CD4-positive, alpha-beta T cell treated with Interleukin-6 at 100 ng/mL for 8 hours (primary cell): ENCODE data around the gene TLX1.
A peak's percentile ranks its signal among the peaks of the same experiment; 100 is the strongest.

Experiments
- DNase-seq: peaks from one replicate; pipeline ENCODE4 v3.0.0-alpha.2; 2020; ENCODE audit warnings: mixed read lengths, low spot score

Gene TLX1

GRCh38 chr10:101130984-101131961 lies at the start of gene TLX1:
Gene TLX1 (plus strand): TSS chr10:101131300. CDS start chr10:101131542, 242 bp downstream.
- no peak for DNase-seq

GRCh38 chr10:101085846-101086245 lies 45.3 kb upstream of the TLX1 start:
- DNase-seq = no peak

- no peak for DNase-seq
These were observed 43.7 kb upstream of the TLX1 start for GRCh38 chr10:101087376-101087775.

GRCh38 chr10:101087965-101088364 lies 43.1 kb upstream of the TLX1 start:
- no peak for DNase-seq

- DNase-seq = no peak
These were observed 41.4 kb upstream of the TLX1 start for GRCh38 chr10:101089520-101090299.

- no peak for DNase-seq
These were observed 40.5 kb upstream of the TLX1 start for GRCh38 chr10:101090597-101090996.

DNA sequence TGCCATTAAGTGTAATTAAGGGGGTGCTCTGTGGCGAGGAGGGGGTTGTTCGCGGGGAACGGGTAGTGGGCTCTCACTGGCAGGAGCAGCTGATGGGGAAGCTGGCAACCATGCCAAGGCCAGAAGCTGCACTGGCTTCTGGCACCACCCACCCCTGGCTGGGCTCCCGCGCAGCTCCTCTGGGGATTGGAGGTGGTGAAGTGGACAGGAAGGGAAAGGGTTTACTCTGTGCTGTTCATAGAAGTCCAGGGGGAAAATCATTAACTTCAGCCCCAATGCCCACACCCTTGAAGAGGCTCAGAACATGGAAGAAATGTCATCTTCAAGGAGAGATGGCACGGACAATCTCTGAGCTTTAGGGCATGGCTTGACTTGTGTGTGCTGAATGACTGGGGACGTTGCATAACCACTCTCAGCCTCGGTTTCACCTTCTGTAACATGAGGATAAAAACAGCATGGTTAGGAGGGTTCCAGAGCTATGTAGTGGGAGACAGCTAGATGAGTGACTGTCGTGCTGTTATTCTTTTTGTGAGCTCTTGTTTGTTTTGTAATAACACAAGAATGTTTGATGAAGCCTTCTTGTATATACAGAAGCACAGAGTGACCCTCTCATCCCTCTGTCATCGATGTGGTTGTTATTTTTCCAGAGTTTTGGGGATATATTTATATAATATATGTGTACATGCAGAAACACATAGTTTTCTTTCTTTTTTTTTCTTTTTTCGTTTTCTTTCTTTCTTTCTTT lies 39.4 kb upstream of the TLX1 start:
- no peak for DNase-seq

DNA sequence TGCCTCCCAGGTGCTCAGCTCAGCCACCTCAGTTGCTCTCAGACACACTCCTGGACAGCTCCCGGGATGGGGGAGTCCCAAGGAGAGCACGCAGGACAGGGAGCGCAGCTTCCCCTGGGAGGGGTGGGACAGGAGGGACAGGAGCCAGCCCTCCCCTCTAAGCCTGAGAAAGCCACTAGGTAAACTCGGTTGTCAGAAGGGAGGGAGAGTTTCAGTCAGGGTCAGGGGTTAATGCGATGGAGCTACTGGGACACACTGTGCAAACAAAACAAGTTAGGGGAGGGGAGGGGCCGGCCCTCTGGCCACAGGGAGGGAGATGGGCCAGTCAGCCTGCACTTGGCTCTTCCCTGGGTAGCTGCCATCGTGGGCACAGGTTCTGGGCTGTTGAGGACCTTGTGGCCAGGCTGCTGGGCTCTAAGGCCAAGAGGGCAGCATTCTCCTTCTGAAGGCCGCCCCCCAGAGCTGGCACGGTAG lies 38.2 kb upstream of the TLX1 start:
- DNase-seq = no peak

- no peak for DNase-seq
These were observed 36.8 kb upstream of the TLX1 start for GRCh38 chr10:101094121-101094879.

DNA sequence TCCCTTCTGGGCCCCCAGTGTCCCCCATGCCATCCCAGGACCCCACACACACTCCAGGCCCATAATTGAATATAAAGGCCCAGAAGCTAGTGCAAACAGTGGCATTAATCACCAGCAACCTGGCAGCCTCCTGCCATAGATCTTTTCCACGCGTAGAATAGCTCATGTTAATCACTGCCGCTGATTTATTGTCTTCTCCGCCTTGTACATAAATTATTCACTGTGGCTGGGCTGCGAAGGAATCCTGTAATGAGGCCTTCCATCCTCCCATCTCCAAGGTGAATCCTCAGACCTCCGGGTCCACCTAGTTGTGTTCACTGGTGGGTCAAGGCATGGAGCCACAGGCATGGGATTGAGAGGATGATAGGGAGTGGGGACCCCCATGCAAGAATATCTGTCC lies 36.1 kb upstream of the TLX1 start:
- no peak for DNase-seq

DNA sequence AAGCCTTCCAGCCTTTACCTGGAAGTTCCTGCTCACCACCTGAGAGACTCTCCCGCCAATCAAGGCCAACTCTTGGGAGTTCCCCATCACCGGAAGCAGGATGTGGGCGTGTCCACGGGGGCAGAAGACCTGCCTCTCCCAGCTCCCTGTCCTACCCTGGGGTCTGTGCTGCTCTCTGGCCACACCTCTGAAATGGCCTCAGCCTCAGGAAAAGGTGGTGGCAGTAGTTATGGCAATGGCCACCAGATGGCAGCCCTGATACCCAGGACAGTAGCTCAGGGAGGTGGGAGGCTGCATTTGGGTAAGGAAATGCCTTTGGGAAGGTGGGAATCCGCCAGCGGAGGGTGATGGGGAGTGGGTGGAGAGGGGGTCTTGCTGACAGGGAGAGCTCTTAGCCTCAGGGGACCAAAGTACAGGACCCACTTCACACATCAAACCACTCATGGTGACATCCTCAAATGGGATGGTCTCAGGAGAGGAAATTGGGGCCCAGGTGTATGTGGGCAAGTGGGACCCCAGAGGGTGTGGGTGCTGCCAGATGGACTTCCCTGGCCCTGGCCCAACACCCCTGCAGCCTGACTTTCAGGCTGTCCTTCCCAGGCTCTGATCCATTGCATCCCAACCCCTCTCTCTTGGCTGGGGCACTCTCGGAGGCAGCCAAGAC lies 35.4 kb upstream of the TLX1 start:
- DNase-seq = peak; percentile 49

DNA sequence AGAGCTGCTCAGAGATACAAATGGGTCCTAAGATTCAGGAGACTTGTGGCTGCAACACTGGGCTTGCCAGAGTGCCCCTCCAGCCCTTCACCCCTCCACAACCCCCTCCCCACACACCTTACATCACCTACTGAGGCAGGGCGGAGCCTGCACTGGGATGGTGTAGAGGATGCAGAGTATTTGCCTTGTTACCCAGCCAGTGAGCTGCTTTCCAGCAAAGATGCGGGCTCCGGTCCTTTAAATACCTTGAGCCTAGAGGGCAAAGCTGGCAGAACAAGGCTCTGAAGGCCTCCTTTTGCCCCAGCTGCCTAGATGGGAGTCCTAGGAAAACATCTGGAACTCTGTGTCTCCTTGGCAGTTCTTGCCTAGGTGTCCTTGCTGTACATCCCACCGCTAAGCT lies 34.7 kb upstream of the TLX1 start:
- DNase-seq = no peak

- no peak for DNase-seq
These were observed 33.2 kb upstream of the TLX1 start for GRCh38 chr10:101097881-101098280.

GRCh38 chr10:101099901-101100300 lies 31.2 kb upstream of the TLX1 start:
- no peak for DNase-seq

- no peak for DNase-seq
These were observed 29.7 kb upstream of the TLX1 start for GRCh38 chr10:101101372-101101881.

- DNase-seq = no peak
These were observed 27.7 kb upstream of the TLX1 start for GRCh38 chr10:101103430-101103829.

GRCh38 chr10:101106351-101106750 lies 24.7 kb upstream of the TLX1 start:
- DNase-seq = no peak

DNA sequence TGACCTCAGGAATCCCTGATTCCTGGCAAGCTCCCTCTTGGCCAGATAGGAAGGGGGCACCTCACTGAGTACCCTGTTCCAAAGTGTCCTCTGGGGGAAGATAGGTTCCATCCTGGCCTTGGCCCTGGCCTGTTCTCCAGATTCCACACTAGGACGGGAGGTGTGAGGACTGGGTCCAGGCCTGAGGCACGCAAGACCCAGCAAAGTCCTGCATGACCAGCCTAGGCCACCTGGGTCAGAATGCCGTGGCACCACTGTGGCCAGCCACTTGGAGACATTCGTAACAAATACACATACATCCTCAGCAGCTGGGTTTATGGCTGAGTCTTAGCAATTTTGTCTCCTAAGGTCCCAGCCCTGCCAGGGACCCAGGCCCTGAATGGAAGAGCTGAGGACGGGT lies 23.3 kb upstream of the TLX1 start:
- no peak for DNase-seq

- no peak for DNase-seq
These were observed 20.1 kb upstream of the TLX1 start for GRCh38 chr10:101110856-101111523.

DNA sequence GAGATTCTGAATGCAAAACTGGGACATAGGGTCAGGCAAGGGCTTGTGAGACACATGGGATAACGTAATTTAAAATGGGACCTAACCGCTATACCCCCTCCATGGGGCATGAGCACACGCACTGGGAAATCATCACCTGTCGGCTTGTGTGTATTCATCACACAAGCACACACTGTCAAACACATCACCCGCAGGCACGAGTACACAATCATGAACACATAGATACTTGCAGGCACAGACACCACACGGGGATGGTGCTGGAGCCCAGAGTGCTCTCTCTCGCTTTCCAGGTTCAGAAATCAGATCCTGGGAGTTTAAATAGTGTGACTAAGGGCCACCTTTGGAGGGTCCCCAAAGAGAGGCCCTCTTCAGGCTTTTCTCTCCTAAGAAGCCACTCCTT lies 19.6 kb upstream of the TLX1 start:
- no peak for DNase-seq
